Endodermal cell (in vitro differentiated cells): ENCODE data around the gene ARHGAP6. TPM values are rescaled to one million over a fixed set of nuclear protein-coding genes. Genes with fewer than 3 reads are reported as not detected.

ENCODE experiments used
- DNase-seq: peaks from one replicate; pipeline ENCODE4 v3.0.0-alpha.2; 2017
- H3K27ac ChIP-seq: 2 replicates; pipeline ENCODE4 v1.5.1; 2013; ENCODE audit warnings: mild to moderate bottlenecking, low read depth, low read length, moderate library complexity
- H3K27me3 ChIP-seq: 2 replicates; pipeline ENCODE4 v1.6.1; 2013; ENCODE audit warnings: mild to moderate bottlenecking, low read length, moderate library complexity; ENCODE audit not compliant: insufficient read depth, control insufficient read depth, poor library complexity, severe bottlenecking
- H3K36me3 ChIP-seq: 2 replicates; pipeline ENCODE4 v1.7.0; 2013; ENCODE audit warnings: mild to moderate bottlenecking, low read length, moderate library complexity; ENCODE audit not compliant: control insufficient read depth, insufficient read depth
- H3K4me1 ChIP-seq: one replicate; pipeline ENCODE4 v1.7.0; 2013; ENCODE audit warnings: low read length; ENCODE audit not compliant: control insufficient read depth, insufficient read depth
- H3K4me3 ChIP-seq: 2 replicates; pipeline ENCODE4 v1.5.1; 2013; ENCODE audit warnings: mild to moderate bottlenecking, low read length, moderate library complexity
- H3K9ac ChIP-seq: 2 replicates; pipeline ENCODE4 v1.6.1; 2013; ENCODE audit warnings: mild to moderate bottlenecking, low read length, moderate library complexity; ENCODE audit not compliant: poor library complexity, severe bottlenecking; ENCODE audit errors: extremely low read depth
- H3K9me3 ChIP-seq: 2 replicates; pipeline ENCODE4 v1.6.1; 2013; ENCODE audit warnings: mild to moderate bottlenecking, low read length, moderate library complexity; ENCODE audit not compliant: control insufficient read depth
- H3K27ac Mint-ChIP-seq: 2 replicates; pipeline ENCODE4 v1.8.0; 2020; ENCODE audit warnings: mixed read lengths
- H3K27me3 Mint-ChIP-seq: 2 replicates; pipeline ENCODE4 v1.8.0; 2021; ENCODE audit warnings: mild to moderate bottlenecking, mixed read lengths; ENCODE audit not compliant: insufficient read depth
- H3K36me3 Mint-ChIP-seq: 2 replicates; pipeline ENCODE4 v1.8.0; 2020; ENCODE audit warnings: low read depth, mixed read lengths
- H3K4me1 Mint-ChIP-seq: 2 replicates; pipeline ENCODE4 v1.8.0; 2020; ENCODE audit warnings: mixed read lengths
- H3K4me3 Mint-ChIP-seq: 2 replicates; pipeline ENCODE4 v1.8.0; 2020; ENCODE audit warnings: mild to moderate bottlenecking, moderate library complexity, mixed read lengths
- H3K9me3 Mint-ChIP-seq: 2 replicates; pipeline ENCODE4 v1.8.0; 2020; ENCODE audit warnings: mild to moderate bottlenecking, mixed read lengths
- CTCF ChIP-seq: fragments of 200-600 bp; sonication (generic); conservative IDR thresholded peaks from 2 replicates; pipeline ENCODE4 v1.5.0; 2021; ENCODE audit warnings: antibody characterized with exemption, mild to moderate bottlenecking
- WGBS, 2 experiments: methylation state at CpG; one replicate each; pipeline versions ENCODE4 v1.1.5 to v1.1.7; 2013; ENCODE audit warnings: missing lambda C conversion rate in 2 of 2, mixed read lengths in 1 of 2; ENCODE audit not compliant: insufficient coverage in 1 of 2, insufficient read length in 1 of 2; 5-methylcytosine and 5-hydroxymethylcytosine counted together
- total RNA-seq, 2 donors: library from RNA; stranded (reverse); fragmentation: NEBNext Ultra II Directional in 1 of 2; extraction: Animal tissue kit (Norgen Biotek cat#: 25700) in 1 of 2; gene quantifications; 2 replicates in 1 of 2; 3 replicates in 1 of 2; pipeline ENCODE4 v1.2.1, GENCODE V29; 2021

The ARHGAP6 gene
- total RNA-seq, 2 donors from 2014 or later, result 0.48 to 0.73 TPM

GRCh38 chrX:11414091-11414490 lies 251.6 kb downstream of the ARHGAP6 start:
- Mint-ChIP-seq H3K27ac (no peak overlapping the region), H3K27me3 (no peaks in the 10 kb centered on the region), H3K36me3 (no peaks in the 10 kb centered on the region), H3K4me3 (no peak overlapping the region), H3K4me1 (no peaks in the 10 kb centered on the region), H3K9me3 (peaks cover 31% of the 10 kb centered on the region)
- Histone ChIP-seq H3K27me3 (no peaks in the 10 kb centered on the region), H3K4me1 (no peaks in the 10 kb centered on the region), H3K27ac (no peak overlapping the region), H3K9ac (no peak overlapping the region), H3K4me3 (no peak overlapping the region), H3K9me3 (no peaks in the 10 kb centered on the region), H3K36me3 (no peaks in the 10 kb centered on the region)
- WGBS, 2 experiments, result 86% methylated on average over 1 of the region's 1 CpG; no CpG with 5 or more reads in 1 of the 2 experiments
- TF ChIP-seq CTCF, result no peak
- no peak for DNase-seq

- no peak overlapping the region for H3K4me3 ChIP-seq
- Mint-ChIP-seq H3K9me3 (peaks cover 34% of the 10 kb centered on the region), H3K4me3 (no peak overlapping the region), H3K27me3 (no peaks in the 10 kb centered on the region), H3K27ac (no peak overlapping the region), H3K36me3 (no peaks in the 10 kb centered on the region), H3K4me1 (no peaks in the 10 kb centered on the region)
- WGBS, 2 experiments, result 88% methylated on average over 10 of the region's 10 CpGs; no CpG with 5 or more reads in 1 of the 2 experiments
- no peaks in the 10 kb centered on the region for H3K4me1 ChIP-seq
- no peak overlapping the region for H3K9ac ChIP-seq
- no peaks in the 10 kb centered on the region for H3K36me3 ChIP-seq
- H3K27me3 ChIP-seq, result no peaks in the 10 kb centered on the region
- TF ChIP-seq CTCF, result no peak
- H3K27ac ChIP-seq, result no peak overlapping the region
- no peaks in the 10 kb centered on the region for H3K9me3 ChIP-seq
- DNase-seq, result no peak
These were observed 252.8 kb downstream of the ARHGAP6 start for GRCh38 chrX:11412715-11413623.

GRCh38 chrX:11409957-11410356 lies 255.8 kb downstream of the ARHGAP6 start:
- Mint-ChIP-seq H3K4me1 (no peaks in the 10 kb centered on the region), H3K9me3 (peaks cover 37% of the 10 kb centered on the region)
- 74 to 100% methylated on average over 1 to 3 of the region's 3 CpGs for WGBS, 2 experiments

More at GRCh38 chrX:11409957-11410356, 255.8 kb downstream of the ARHGAP6 start:
- no peak for DNase-seq
- Histone ChIP-seq H3K27ac (no peak overlapping the region), H3K9ac (no peak overlapping the region), H3K4me3 (no peak overlapping the region), H3K9me3 (no peaks in the 10 kb centered on the region), H3K36me3 (no peaks in the 10 kb centered on the region), H3K4me1 (no peaks in the 10 kb centered on the region), H3K27me3 (no peaks in the 10 kb centered on the region)
- no peak for TF ChIP-seq CTCF
- Mint-ChIP-seq H3K27ac (no peak overlapping the region), H3K27me3 (no peaks in the 10 kb centered on the region), H3K4me3 (no peak overlapping the region), H3K36me3 (no peaks in the 10 kb centered on the region)
